Measurements from ENCODE around the gene AFDN.
"Not testable (repeated sequence)": the region's sequence is repeated elsewhere in the genome, so short reads cannot be mapped to it uniquely, and the experiment has no call there.

The AFDN gene

DNA sequence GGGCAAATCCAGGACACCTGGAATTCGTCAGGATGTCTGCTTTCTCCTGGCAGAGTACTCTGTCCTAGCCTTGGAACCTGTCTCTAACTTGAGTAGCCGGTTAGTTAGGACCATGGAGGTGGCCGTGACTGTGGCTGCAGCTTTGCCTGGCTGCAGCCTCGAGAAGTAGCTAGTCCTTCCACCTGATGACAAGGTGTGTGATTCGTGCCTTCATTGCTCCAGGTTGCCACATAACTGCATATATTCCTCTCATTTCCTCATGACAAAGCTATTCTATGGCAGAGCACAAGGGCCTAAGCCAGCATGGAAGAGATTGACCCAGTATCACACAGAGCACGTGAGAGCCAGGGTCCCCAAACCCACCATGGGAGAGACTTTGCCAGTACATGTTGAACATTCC, 130.9 kb downstream of the AFDN start:
- no peak for DNase-seq

DNA sequence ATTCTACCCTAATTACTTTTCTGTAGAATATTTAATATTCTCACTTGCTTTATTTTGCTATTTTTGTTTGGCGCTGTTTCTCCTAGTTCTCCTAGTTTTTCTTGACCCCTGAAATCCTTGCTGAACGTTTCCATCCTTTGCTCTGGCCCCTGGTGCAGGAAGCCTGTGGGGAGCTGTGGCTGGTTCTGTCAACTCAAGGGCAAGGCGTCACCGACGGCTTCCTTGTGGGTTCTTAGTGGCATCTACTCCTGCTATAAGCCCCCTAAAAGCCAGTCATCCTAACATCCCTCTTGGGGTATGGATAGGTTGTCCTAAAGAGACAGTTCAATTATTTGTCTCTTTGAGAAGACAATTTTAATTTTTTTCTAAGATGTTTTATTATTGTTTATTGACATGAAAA, 133.9 kb downstream of the AFDN start:
- no peak for DNase-seq

DNA sequence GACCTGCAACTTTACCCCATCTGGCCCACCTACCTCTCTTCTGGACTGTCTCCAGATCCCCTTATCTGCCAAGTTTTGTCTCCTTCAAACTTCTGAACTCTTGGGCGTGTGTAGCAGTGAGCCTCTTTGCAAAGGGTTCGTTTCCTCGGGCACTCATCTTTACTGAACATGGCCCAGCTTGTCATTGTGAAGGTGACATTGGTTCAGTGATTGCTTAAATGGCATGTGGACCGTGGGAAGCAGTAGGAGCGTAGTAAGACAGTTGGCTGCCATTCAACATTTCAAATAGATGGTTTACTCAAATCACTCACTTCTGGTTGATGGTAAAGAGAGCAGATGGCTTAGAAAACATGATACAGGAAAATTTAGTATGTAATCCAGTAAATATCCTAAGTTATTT, 136.0 kb downstream of the AFDN start:
- DNase-seq: no peak

DNA sequence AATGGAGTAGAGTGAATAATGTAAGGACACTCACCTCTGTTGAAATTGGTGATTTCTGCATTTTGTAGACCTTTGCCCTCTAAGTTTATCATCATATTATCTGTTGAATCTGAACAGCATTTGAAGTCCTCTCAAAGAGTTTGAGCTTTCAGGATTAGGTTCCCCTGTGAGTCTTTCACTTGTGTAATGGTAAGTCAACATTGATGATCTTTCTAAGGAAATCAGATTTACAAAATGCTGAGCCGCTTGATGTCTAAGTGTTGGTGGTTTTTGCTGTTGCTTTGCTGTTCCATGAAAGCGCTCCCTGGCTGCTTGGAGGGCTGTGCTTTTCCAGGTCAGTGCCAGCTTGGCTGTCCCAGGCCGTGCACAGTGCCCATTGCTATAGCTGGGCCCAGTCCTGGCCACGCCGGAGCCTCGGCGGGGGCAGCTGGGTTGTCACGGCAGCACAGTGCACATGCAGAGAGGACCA, 136.9 kb downstream of the AFDN start:
- DNase-seq: no peak

DNA sequence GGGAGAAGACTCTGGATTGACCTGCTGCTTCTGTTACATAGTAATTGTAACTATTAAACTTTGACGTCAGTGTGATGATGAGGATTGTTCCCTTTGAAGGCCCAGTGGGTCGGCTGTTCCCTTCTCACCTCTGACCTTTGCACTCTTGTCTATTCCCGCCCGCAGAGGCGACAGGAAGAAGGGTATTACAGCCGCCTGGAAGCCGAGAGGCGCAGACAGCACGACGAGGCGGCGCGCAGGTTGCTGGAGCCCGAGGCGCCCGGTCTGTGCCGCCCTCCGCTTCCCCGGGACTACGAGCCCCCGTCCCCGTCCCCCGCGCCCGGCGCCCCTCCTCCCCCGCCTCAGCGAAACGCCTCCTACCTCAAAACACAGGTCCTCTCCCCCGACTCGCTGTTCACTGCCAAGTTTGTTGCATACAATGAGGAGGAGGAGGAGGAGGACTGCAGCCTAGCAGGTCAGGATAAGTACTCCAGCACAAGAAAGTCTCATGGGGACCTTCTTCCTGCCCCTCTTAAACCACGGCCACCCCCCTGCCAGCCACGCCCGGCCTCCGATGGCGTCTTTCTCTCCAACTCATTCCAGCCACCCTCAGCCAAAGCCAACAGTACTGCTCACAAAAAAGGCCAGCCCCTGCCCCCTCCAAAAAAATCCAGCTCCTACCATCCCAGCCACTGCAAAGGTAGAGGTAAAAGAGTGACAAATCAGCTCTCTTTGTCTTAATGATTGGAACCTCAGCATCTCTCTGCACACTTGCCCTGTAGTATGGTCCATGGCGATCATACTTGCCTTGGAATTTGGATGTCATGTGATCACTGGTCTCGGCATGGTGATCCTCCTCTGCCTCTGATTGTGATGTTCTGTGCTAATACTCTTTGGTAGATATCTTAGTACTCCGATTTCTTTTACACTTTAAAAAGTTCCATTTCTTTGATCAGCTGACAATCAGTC, 139.2 kb downstream of the AFDN start:
- DNase-seq: no peak

DNA sequence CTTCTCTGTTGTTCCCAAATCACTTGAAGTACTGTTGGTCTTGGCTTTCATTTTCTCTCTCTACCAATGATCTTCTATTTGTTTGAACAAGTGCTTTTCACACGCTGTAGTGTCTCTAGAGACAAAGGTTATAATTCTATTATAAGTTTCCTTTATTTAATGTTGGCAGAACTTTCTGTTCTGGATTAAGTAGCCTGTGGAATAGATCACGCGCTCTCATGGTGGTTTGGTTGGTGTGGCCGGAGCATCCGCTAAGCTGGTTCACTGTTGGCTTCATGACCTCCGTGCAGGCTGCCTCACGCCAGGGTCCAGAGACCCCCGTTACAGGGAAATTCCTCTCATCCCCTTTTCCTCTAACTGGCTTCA, 139.8 kb downstream of the AFDN start:
- no peak for DNase-seq

DNA sequence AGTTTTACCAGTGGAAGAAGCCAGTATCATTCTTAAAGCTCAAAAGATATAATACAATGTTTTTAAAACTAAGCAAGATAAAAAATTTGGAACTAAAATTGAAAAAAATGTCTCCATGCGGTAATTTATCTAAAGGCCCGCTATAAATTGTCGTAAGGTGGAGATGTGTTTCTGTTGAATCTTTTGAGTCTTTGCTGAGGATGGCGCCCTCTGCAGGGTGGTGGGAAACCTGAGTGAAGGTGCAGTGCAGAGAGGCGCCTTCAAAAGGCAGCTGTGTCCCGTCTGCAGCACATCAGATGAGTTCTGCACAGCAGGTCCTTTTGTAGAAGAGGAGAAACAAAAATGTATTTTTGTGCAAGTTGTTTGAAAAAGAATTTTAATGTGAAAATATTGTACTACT, 141.4 kb downstream of the AFDN start:
- DNase-seq: no peak

DNA sequence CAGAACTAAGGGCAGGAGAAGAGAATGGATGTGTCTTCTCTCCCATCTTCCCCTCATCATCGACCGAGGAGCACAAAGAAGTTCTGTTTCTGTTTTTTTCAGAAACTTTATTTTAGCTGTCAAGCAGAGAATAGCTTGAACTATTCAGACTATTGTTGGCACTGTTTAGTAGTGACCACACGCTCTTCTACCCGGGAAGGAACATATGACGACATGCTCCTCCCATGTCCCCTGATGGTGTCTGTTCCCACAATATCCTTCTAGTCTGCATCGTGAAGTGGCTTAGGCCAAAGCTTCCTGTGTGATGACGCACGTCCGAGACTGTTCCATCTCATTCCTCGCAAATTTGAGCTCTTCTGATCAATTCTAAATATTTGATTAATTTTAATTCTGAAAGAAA, 143.5 kb downstream of the AFDN start:
- DNase-seq: no peak

DNA sequence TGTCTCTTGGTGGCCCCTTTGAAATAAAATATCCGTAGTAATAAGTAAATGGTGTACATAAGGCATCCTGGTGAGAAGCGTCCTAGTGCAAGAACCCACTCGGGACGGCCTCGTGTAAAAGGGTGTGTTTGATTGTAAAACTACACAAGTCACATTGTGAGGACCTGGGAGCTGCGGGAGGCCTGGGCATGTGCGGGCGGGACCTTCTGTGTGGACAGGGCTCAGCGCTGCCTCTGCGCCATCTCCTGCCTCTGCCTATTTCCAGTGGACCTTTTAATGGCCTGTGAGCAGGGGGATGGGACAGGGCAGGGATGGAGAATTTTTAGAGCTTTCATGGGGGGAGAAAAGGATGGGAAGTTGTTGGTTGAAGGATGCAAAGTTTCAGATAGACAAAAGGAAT, 145.5 kb downstream of the AFDN start:
- no peak for DNase-seq

DNA sequence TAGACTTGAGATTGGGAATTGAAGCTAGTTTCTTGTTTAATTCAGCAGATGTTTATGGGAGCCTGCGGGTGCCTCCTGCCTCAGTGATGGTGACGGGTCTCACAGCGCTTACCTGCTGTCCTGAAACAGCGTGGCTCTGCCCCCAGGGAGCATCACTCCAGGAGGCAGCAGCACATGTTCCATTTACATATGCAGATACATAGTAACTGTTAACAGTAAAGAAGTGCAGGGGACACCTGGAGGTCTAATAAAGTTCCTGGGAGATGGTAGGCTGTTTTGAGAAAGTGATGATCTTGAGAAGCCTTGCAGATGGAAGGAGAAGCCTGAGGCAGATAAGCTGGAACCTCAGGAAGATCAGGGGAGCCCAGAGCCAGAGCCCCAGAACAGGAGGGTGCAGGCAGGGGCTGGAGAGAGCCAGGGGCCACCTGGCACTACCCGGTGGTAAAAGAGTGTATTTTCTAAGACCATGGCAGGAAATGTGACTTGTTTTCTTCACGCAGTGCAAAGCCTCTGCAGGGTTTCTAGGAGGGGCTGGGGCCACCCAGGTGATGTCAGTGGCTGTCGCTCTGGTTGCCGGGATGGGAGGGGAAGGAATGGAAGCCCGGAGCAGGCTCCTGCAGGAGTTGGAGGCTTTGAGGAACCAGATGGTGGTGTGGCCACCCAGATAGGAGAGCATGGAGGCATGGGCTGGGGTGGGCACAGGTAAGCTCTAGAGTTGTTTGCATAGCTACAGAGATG, 146.6 kb downstream of the AFDN start:
- no peak for DNase-seq

DNA sequence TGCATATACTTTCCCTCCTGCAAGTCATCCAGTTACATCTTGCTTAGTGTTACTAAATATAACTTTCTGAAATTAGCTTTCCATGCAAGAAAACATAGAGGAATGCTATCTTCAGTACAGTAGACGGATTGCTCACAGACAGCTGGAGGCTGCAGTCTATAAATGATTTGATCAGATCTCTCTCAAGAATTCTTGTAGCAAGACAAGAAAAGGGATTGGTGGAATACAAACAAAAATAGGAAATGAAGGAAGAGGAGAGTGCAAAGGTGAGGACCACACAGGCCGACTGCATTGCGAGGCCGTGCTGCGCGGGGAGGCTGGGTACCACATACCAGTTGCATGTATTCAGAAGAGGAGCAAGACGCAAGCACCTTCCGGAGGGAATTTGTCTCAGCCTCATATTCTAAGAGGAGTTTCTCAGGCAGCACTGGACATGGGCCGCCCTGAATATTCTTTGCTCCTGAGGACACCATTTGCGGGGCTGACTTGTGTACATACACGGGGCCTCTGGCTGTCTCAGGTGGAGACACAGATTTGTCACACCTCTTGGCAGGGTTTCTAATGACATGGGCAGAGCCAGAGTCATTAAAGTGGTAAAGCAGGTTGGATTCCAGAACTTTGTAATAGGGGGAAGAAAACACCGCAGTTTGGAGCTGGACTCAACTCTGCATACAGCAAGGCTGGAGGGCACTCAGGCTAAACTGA, 148.1 kb downstream of the AFDN start:
- no peak for DNase-seq

DNA sequence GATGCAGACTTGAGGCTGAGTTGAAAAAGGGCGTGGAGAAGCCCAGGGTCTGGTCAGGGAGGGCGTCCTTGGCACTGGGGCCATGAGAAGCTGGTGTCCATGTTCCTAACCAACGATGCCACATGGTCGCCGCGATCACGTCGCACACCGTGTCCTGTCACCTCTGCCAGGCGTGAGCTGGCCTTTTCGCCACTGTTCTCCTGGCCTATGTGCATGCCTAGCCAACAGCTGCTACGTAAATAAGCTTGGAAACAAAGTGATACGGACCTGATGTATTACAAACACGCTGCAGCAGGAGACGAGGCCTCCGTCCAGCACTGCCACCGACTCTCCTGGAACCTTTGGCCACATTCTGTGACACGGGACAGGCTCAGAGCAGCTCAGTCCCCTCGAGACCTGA, 148.7 kb downstream of the AFDN start:
- DNase-seq: no peak

DNA sequence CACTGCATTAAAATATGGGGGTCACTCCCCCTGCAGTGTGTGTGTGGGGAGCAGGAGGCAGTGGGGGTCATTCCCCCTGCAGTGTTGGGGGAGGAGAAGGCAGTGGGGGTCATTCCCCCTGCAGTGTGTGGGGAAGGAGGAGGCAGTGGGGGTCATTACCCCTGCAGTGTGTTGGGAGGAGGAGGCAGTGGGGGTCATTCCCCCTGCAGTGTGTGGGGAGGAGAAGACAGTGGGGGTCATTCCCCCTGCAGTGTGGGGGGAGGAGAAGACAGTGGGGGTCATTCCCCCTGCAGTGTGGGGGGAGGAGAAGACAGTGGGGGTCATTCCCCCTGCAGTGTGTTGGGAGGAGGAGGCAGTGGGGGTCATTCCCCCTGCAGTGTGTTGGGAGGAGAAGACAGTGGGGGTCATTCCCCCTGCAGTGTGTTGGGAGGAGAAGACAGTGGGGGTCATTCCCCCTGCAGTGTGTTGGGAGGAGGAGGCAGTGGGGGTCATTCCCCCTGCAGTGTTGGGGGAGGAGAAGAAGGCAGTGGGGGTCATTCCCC, 149.5 kb downstream of the AFDN start:
- DNase-seq: not testable (repeated sequence)

DNA sequence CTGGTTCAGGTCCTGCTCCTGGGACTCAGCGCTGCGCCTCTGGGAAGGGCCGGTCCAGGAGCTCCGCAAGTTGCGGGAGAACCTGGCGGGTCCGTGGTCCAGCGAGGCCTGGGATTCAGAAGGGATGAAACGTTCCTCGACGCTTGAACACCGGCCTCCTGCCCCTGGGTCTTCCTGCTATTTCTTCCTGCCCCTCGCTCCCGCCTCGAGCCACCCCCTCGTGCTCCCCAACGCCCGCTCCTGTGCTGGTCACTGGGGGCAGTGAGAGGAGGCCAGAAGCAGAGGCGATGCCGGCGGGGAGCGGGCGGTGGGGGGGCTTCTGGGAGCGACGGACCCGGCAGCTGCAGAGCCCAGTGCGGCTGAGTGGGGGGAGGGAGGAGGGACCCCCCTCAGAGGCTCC, 150.0 kb downstream of the AFDN start:
- DNase-seq: no peak

DNA sequence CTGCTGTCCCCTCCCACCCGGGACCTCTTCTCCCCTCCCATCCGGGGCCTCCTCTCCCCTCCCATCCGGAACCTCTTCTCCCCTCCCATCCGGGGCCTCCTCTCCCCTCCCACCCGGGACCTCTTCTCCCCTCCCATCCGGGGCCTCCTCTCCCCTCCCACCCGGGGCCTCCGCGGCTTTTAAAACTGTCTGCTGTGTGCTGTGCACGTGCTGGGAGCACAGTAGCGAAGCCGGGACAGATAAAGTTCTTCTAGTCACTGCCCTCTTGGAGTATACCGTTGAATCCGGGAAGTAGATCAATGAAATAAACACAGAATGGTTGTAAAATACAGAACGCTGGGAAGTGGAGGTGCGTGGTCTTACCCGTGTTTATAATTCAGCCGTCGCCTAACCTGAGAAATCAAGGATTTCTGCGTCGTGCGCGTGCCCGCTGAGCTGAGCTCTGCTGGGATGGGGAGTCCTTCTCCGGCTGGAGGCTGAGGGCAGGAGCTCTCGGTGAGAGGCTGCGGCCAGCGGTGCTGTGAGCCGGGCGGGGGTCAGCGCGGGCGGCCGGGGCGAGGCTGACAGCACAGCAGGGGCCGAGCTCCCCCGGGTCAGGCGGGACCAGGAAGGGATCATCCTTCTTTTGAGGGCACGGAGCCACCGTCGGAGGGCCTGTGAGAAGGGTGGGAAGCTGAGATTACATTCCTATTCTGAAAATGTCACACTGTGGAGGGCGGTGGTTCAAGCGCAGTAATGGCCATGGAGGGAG, 151.2 kb downstream of the AFDN start:
- no peak for DNase-seq

DNA sequence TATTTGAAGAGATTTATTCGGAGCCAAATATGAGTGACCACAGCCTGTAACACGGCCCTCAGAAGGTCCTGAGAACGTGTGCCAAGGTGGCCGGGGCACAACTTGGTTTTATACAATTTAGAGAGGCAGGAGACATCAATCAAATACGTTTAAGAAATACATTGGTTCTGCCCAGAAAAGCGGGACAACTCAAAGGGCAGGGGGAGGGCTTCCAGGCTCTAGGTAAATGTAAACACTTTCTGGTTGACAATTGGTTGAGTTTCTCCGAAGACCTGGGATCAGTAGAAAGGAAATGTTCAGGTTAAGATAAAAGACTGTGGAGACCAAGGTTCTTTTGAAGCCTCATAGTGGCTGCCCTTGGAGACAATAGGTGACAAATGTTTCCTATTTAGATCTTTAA, 151.9 kb downstream of the AFDN start:
- no peak for DNase-seq

DNA sequence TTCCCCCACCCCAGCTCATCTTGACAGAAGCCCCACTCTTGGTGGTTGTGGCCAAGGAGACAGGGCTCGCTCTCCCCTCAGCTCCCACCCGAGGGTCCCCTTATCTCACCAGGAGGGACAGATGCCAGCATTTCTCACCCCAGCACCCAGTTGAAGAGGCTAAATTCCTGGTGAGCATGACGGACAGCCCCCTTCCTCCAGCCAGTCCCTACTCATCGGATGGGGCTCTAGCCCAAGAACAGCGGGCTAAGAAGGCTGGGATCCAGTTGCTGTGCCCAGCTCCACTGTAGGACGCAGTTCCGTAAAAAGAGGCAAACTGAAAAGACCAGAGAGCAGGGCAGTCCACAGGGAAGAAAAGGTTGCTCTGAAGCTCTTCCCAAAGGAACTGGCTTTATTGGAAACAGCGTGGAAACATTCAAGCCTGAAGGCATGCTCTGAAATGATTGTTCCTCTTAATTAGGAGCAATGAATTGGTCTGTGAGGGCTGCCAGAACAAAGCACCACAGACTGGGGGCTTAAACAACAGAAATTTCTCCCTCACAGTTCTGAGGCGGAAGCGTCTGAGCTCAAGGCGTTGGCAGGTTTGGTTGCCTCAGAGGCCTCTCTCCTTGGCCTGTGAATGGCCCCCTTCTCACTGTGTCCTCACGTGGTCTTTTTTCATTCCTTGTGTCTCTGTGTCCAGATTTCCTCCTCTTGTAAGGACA, 152.9 kb downstream of the AFDN start:
- no peak for DNase-seq

DNA sequence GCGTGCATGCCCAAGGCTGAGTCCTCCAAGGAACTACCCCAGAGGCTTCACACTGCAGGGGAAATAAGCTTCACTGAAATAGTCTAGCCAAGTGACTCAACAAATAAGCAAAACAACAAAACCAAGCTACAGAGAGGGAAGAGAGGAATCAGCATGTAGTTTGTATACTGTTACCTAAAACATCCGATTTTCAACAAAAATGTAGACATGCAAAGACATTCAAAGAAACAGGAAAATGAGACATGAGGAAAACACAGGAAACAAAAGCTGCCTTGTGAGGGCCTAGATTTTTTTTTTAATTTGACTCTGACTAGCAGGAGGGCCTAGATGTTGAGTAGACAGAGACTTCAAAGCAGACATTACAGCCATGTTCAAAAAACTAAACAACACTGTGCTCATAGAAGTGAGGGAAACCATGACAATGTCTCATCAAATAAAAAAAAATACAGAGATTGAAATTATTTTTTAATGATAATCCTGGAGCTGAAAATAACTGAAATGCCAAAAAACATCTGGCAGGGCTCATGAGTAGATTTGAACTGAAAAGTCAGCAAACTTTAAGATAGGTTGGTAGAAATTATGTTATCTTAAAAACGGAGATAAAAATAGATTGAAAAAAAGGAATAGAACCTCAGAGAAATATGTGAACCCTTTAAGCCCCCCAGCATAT, 154.3 kb downstream of the AFDN start:
- no peak for DNase-seq

DNA sequence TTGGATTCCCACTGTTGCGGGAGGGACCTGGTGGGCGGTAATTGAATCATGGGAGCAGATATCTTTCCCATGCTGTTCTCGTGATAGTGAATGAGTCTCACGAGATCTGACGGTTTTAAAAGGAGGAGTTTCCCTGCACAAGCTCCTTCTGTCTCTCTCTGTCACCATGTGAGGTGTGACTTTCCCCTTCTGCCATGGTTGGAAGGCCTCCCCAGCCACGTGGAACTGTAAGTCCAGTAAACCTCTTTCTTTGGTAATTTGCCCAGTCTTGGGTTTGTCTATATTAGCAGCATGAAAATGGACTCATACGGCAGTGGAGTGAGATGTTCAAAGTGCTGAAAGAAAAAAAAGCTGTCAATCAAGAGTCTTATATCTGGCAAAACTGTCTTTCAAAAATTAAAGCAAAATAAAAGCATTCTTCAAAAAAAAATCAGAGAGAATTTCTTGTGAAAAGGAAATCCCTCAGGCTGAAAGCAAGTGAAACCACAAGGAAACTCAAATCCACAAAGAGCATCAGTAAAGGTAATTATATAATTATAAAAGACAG, 155.3 kb downstream of the AFDN start:
- no peak for DNase-seq

DNA sequence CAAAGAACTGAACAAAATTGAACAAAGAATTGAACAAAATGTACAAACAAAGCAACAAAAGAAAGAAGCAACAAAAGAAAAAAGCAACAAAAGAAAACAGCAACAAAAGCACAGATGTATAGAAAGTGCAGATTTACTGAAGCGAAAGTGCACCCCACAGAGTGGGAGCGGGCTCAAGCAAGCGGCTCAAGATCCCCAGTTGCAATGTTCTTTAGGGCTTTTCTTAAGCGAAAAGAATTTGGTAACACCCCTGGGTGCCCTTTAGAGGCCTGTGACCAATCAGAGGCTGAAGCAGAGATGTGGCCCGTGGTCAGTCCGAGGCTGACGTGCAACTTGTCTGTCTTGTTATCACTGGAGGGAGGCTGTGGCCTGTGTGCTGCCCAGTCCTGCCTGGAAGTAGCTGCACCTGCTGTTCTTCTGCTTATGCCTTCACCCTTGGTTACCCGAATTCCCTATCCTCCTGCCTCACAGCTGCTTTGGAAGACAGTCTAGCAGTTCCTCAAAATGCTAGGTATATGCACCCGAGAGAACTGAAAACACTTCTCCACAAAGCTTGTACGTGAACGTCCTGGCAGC, 157.5 kb downstream of the AFDN start:
- no peak for DNase-seq
